ENCODE data around the gene VPS52.

VPS52 gene, protein sequence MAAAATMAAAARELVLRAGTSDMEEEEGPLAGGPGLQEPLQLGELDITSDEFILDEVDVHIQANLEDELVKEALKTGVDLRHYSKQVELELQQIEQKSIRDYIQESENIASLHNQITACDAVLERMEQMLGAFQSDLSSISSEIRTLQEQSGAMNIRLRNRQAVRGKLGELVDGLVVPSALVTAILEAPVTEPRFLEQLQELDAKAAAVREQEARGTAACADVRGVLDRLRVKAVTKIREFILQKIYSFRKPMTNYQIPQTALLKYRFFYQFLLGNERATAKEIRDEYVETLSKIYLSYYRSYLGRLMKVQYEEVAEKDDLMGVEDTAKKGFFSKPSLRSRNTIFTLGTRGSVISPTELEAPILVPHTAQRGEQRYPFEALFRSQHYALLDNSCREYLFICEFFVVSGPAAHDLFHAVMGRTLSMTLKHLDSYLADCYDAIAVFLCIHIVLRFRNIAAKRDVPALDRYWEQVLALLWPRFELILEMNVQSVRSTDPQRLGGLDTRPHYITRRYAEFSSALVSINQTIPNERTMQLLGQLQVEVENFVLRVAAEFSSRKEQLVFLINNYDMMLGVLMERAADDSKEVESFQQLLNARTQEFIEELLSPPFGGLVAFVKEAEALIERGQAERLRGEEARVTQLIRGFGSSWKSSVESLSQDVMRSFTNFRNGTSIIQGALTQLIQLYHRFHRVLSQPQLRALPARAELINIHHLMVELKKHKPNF

DNA sequence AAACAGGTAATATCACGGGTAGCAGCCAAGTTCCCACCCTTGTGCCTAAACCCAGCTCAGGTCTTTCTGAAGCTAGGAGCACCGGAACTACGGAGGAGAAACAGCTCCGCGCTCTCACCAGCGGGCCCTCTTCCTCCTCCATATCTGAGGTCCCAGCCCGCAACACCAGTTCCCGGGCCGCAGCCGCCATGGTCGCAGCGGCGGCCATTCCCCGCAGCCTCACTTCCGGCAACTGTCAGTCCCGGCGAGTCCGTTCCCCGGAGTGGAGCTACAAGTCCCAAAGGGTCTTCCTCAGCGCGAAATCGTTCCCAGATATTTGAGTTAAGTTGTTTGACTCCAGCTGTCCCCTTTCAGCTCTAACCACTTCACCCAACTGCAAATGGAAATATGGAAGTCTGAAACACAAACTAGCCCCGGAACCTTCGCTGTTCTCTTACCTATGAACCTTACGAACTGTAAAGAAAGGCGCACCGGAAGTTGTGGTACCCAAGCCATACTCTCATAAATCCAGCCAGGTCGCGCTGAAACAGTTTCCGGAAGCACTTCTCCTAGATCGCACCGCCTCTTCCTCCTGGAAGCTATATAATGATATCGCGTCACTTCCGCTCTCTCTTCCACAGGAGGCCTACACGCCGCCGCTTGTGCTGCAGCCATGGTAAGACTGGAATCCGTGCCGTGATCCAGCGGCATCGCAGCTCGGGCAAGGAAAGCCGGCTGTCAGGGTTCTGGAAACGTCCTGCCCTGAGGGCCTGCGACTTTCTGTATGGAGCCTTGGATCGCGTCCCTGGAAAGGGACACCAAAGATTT lies at the start of gene VPS52, which contains the start of gene RPS18:
Gene VPS52, minus strand, starts transcription at position 409 of the 807 bp plus-strand sequence. Its CDS starts 201 bp downstream, at position 208.
Gene RPS18, plus strand, starts transcription at position 608 of the 807 bp plus-strand sequence. Its CDS starts 45 bp downstream, at position 653.
- peak within 1 kb of the TSS; percentile 84 for H3K4me3 ChIP-seq (ENCODE audit: low read depth, low read length)
- in situ Hi-C loops (cut with HindIII; ENCODE audit: low sequenced_read_pairs), result no loop called here
- DNase-seq (ENCODE audit: low read depth, low spot score), result peak; percentile 99
- TF ChIP-seq, protein P1, sequence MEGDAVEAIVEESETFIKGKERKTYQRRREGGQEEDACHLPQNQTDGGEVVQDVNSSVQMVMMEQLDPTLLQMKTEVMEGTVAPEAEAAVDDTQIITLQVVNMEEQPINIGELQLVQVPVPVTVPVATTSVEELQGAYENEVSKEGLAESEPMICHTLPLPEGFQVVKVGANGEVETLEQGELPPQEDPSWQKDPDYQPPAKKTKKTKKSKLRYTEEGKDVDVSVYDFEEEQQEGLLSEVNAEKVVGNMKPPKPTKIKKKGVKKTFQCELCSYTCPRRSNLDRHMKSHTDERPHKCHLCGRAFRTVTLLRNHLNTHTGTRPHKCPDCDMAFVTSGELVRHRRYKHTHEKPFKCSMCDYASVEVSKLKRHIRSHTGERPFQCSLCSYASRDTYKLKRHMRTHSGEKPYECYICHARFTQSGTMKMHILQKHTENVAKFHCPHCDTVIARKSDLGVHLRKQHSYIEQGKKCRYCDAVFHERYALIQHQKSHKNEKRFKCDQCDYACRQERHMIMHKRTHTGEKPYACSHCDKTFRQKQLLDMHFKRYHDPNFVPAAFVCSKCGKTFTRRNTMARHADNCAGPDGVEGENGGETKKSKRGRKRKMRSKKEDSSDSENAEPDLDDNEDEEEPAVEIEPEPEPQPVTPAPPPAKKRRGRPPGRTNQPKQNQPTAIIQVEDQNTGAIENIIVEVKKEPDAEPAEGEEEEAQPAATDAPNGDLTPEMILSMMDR (IDR thresholded peaks at IDR 0.05; ENCODE audit: low read depth, low read length), result no peak

- H3K4me3 ChIP-seq (ENCODE audit: low read depth, low read length), result peak overlapping the region; percentile 75
- DNase-seq (ENCODE audit: low read depth, low spot score), result no peak
- in situ Hi-C loops (cut with HindIII; ENCODE audit: low sequenced_read_pairs), result no loop called here
- TF ChIP-seq, protein P1 (IDR thresholded peaks at IDR 0.05; ENCODE audit: low read depth, low read length), result no peak
These were observed 49.6 kb upstream of the VPS52 start for GRCh38 chr6:33321227-33321626.

GRCh38 chr6:33320315-33321181 lies 48.9 kb upstream of the VPS52 start:
- in situ Hi-C loops (cut with HindIII; ENCODE audit: low sequenced_read_pairs), result no loop called here
- TF ChIP-seq, protein P1 (IDR thresholded peaks at IDR 0.05; ENCODE audit: low read depth, low read length), result no peak
- peak; percentile 87 for DNase-seq (ENCODE audit: low read depth, low spot score)
- H3K4me3 ChIP-seq (ENCODE audit: low read depth, low read length), result no peak overlapping the region

GRCh38 chr6:33319939-33320314 lies 48.3 kb upstream of the VPS52 start:
- DNase-seq (ENCODE audit: low read depth, low spot score), result peak; percentile 4
- H3K4me3 ChIP-seq (ENCODE audit: low read depth, low read length), result no peak overlapping the region
- TF ChIP-seq, protein P1 (IDR thresholded peaks at IDR 0.05; ENCODE audit: low read depth, low read length), result no peak
- in situ Hi-C loops (cut with HindIII; ENCODE audit: low sequenced_read_pairs), result no loop called here

GRCh38 chr6:33318426-33319073 lies 46.9 kb upstream of the VPS52 start:
- TF ChIP-seq, protein P1 (IDR thresholded peaks at IDR 0.05; ENCODE audit: low read depth, low read length), result no peak
- H3K4me3 ChIP-seq (ENCODE audit: low read depth, low read length), result peak overlapping the region; percentile 58
- in situ Hi-C loops (cut with HindIII; ENCODE audit: low sequenced_read_pairs), result no loop called here
- no peak for DNase-seq (ENCODE audit: low read depth, low spot score)

Measured in astrocyte of the spinal cord (primary cell).